HCT116 (cell line): ENCODE data around the gene TMEM62.

ENCODE experiments used
- CEBPB ChIP-seq: IDR thresholded peaks from 2 replicates; pipeline ENCODE4 v1.6.1; 2012; ENCODE audit warnings: low read depth
- CTCF ChIP-seq, 3 experiments: fragments of 200-600 bp in 1 of 3; sonication (generic) in 1 of 3; IDR thresholded peaks in 2 of 3; conservative IDR thresholded peaks in 1 of 3; 2 replicates each; pipeline ENCODE4 v1.5.1; 2012 to 2017; ENCODE audit warnings: low read depth in 2 of 3, low read length in 2 of 3, antibody characterized with exemption in 1 of 3, borderline replicate concordance in 1 of 3, control low read depth in 1 of 3, mild to moderate bottlenecking in 1 of 3, mixed read lengths in 1 of 3, mixed run types in 1 of 3, moderate library complexity in 1 of 3; ENCODE audit not compliant: insufficient read depth in 1 of 3
- EGR1 ChIP-seq: IDR thresholded peaks from 2 replicates; pipeline ENCODE4 v1.6.1; 2012; ENCODE audit warnings: low read depth
- EZH2 ChIP-seq: fragments of 200-600 bp; sonication (generic); IDR thresholded peaks from 2 replicates; pipeline ENCODE4 v1.6.1; 2017; ENCODE audit warnings: antibody characterized with exemption, mixed run types
- EZH2phosphoT487 ChIP-seq: fragments of 200-600 bp; IDR thresholded peaks from 2 replicates; pipeline ENCODE4 v1.6.1; 2018; ENCODE audit warnings: antibody characterized with exemption, borderline replicate concordance
- JUND ChIP-seq: IDR thresholded peaks from 2 replicates; pipeline ENCODE4 v1.6.1; 2012
- POLR2A ChIP-seq: IDR thresholded peaks from 2 replicates; pipeline ENCODE4 v1.7.0; 2011; ENCODE audit warnings: borderline replicate concordance; ENCODE audit not compliant: insufficient read depth, insufficient read length; ENCODE audit errors: extremely low read depth
- POLR2AphosphoS5 ChIP-seq: IDR thresholded peaks from 2 replicates; pipeline ENCODE4 v1.6.1; 2011; ENCODE audit warnings: mild to moderate bottlenecking, low read depth, low read length, moderate library complexity
- SIN3A ChIP-seq: IDR thresholded peaks from 2 replicates; pipeline ENCODE4 v1.6.1; 2012; ENCODE audit warnings: low read depth
- YY1 ChIP-seq: IDR thresholded peaks from 2 replicates; pipeline ENCODE4 v1.6.1; 2011; ENCODE audit warnings: low read length, low read depth, moderate library complexity, mild to moderate bottlenecking; ENCODE audit not compliant: insufficient replicate concordance; ENCODE audit errors: extremely low read depth
- TF ChIP-seq, protein P1 (sequence below): IDR thresholded peaks from 2 replicates; pipeline ENCODE4 v1.6.1; 2012
- TF ChIP-seq, protein P2 (sequence below): IDR thresholded peaks from 2 replicates; pipeline ENCODE4 v1.6.1; 2012
- TF ChIP-seq, protein P3 (sequence below): IDR thresholded peaks from 2 replicates; pipeline ENCODE4 v1.6.1; 2012; ENCODE audit warnings: low read depth

DNA sequence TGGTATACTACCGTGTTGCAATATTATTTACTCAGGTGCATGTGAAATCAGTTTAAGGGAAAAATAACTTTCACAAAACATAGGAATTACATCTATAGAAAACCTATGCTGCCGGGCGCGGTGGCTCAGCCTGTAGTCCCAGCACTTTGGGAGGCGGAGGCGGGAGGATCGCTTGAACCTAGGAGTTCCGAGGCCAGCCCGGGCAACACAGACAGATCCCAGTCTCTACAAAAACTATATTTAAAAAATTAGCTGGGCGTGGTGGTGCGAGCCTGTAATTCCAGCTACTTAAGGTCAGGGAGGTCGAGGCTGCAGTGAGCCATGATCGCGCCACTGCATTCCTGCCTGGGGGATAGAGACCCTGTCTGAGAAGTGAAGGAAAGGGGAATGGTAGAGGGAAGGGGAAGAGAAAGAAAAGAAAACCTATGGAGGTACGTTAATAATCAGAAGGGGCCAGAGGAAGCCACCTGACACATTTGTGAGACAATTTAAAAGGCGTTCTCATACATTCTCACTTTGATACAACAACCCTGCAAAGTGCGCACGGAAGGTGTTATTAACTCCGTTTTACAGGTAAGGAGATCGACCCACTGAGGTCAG, 456 bp upstream of the TMEM62 start:
- no peak for TF ChIP-seq CTCF (IDR thresholded peaks at IDR 0.05 in 2 of 3, conservative IDR thresholded peaks at IDR 0.05 in 1 of 3; ENCODE audit: borderline replicate concordance in 1 of 3, insufficient read depth in 1 of 3, low read depth in 2 of 3, low read length in 2 of 3)
- TF ChIP-seq EZH2phosphoT487, result no peak
- TF ChIP-seq YY1, result no peak
- TF ChIP-seq, protein P1, sequence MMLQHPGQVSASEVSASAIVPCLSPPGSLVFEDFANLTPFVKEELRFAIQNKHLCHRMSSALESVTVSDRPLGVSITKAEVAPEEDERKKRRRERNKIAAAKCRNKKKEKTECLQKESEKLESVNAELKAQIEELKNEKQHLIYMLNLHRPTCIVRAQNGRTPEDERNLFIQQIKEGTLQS, result no peak
- TF ChIP-seq JUND, result no peak
- no peak for TF ChIP-seq POLR2A
- TF ChIP-seq EGR1, result no peak
- TF ChIP-seq EZH2, result no peak
- TF ChIP-seq, protein P2, sequence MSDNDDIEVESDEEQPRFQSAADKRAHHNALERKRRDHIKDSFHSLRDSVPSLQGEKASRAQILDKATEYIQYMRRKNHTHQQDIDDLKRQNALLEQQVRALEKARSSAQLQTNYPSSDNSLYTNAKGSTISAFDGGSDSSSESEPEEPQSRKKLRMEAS, result no peak; the same call in 1 of the 2 replicates
- TF ChIP-seq, protein P3, sequence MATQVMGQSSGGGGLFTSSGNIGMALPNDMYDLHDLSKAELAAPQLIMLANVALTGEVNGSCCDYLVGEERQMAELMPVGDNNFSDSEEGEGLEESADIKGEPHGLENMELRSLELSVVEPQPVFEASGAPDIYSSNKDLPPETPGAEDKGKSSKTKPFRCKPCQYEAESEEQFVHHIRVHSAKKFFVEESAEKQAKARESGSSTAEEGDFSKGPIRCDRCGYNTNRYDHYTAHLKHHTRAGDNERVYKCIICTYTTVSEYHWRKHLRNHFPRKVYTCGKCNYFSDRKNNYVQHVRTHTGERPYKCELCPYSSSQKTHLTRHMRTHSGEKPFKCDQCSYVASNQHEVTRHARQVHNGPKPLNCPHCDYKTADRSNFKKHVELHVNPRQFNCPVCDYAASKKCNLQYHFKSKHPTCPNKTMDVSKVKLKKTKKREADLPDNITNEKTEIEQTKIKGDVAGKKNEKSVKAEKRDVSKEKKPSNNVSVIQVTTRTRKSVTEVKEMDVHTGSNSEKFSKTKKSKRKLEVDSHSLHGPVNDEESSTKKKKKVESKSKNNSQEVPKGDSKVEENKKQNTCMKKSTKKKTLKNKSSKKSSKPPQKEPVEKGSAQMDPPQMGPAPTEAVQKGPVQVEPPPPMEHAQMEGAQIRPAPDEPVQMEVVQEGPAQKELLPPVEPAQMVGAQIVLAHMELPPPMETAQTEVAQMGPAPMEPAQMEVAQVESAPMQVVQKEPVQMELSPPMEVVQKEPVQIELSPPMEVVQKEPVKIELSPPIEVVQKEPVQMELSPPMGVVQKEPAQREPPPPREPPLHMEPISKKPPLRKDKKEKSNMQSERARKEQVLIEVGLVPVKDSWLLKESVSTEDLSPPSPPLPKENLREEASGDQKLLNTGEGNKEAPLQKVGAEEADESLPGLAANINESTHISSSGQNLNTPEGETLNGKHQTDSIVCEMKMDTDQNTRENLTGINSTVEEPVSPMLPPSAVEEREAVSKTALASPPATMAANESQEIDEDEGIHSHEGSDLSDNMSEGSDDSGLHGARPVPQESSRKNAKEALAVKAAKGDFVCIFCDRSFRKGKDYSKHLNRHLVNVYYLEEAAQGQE, result no peak
- no peak for TF ChIP-seq CEBPB
- peak; percentile 66 for TF ChIP-seq SIN3A
- no peak for TF ChIP-seq POLR2AphosphoS5
